Keratinocyte (primary cell): Measurements from ENCODE around the gene SHISA9. TPM values are rescaled to one million over a fixed set of nuclear protein-coding genes. Genes with fewer than 3 reads are reported as not detected.

ENCODE experiments used
- DNase-seq: peaks from one replicate; pipeline ENCODE4 v3.0.0-alpha.2; 2011; ENCODE audit warnings: low read depth, missing footprints, low spot score
- FAIRE-seq: peaks from 2 replicates; lab custom pipeline; 2011; peaks lifted over from hg19 to GRCh38; lab: Jason Lieb, UNC
- H2AFZ ChIP-seq: 2 replicates; pipeline ENCODE4 v1.6.0; 2012; ENCODE audit warnings: low read length, control low read depth, inconsistent platforms; ENCODE audit not compliant: control insufficient read depth
- H3K27ac ChIP-seq: 2 replicates; pipeline ENCODE4 v1.5.1; 2011; ENCODE audit warnings: low read length; ENCODE audit not compliant: control insufficient read depth, insufficient read depth
- H3K27me3 ChIP-seq: 3 replicates; pipeline ENCODE4 v1.6.0; 2011; ENCODE audit warnings: low read length; ENCODE audit not compliant: control insufficient read depth, insufficient read depth; ENCODE audit errors: extremely low read depth
- H3K36me3 ChIP-seq, 2 experiments: 2 replicates in 1 of 2; 3 replicates in 1 of 2; pipeline ENCODE4 v1.5.1; 2011; ENCODE audit warnings: low read length in 2 of 2, mild to moderate bottlenecking in 1 of 2; ENCODE audit not compliant: control insufficient read depth in 2 of 2, insufficient read depth in 2 of 2; ENCODE audit errors: extremely low read depth in 1 of 2
- H3K4me1 ChIP-seq: 3 replicates; pipeline ENCODE4 v1.5.1; 2011; ENCODE audit warnings: low read length; ENCODE audit not compliant: control insufficient read depth, insufficient read depth; ENCODE audit errors: extremely low read depth
- H3K4me2 ChIP-seq: 3 replicates; pipeline ENCODE4 v1.6.0; 2011; ENCODE audit warnings: low read depth, low read length; ENCODE audit not compliant: control insufficient read depth, insufficient read depth; ENCODE audit errors: extremely low read depth
- H3K4me3 ChIP-seq, 3 experiments: fragments of 200-600 bp in 1 of 3; sonication (generic) in 1 of 3; 2 replicates in 2 of 3; 3 replicates in 1 of 3; pipeline ENCODE4 v1.5.1; 2011 to 2016; ENCODE audit warnings: low read length in 3 of 3, mild to moderate bottlenecking in 3 of 3, control low read depth in 2 of 3, inconsistent platforms in 1 of 3, low read depth in 1 of 3, mixed read lengths in 1 of 3, mixed run types in 1 of 3, moderate library complexity in 1 of 3; ENCODE audit not compliant: control insufficient read depth in 2 of 3, insufficient read depth in 2 of 3; ENCODE audit errors: extremely low read depth in 1 of 3
- H3K79me2 ChIP-seq: 2 replicates; pipeline ENCODE4 v1.6.0; 2012; ENCODE audit warnings: low read length; ENCODE audit not compliant: control insufficient read depth, insufficient read depth
- H3K9ac ChIP-seq: 3 replicates; pipeline ENCODE4 v1.6.0; 2011; ENCODE audit warnings: low read length; ENCODE audit not compliant: control insufficient read depth, insufficient read depth; ENCODE audit errors: extremely low read depth
- H3K9me1 ChIP-seq: 3 replicates; pipeline ENCODE4 v1.6.0; 2011; ENCODE audit warnings: low read length; ENCODE audit not compliant: control insufficient read depth, insufficient read depth; ENCODE audit errors: extremely low read depth
- H3K9me3 ChIP-seq: 2 replicates; pipeline ENCODE4 v1.5.1; 2012; ENCODE audit warnings: low read depth, low read length; ENCODE audit not compliant: control insufficient read depth
- H4K20me1 ChIP-seq: 3 replicates; pipeline ENCODE4 v1.6.0; 2011; ENCODE audit warnings: low read length; ENCODE audit not compliant: control insufficient read depth, insufficient read depth; ENCODE audit errors: extremely low read depth
- CTCF ChIP-seq, 3 experiments: IDR thresholded peaks in 1 of 3; conservative IDR thresholded peaks in 1 of 3; optimal IDR thresholded peaks in 1 of 3; 2 replicates in 2 of 3; 3 replicates in 1 of 3; pipeline versions ENCODE3 to v1.5.1; 2011; ENCODE audit warnings: low read length in 3 of 3, mild to moderate bottlenecking in 3 of 3, moderate library complexity in 2 of 3, control low read depth in 1 of 3, inconsistent platforms in 1 of 3; ENCODE audit not compliant: insufficient read depth in 2 of 3; ENCODE audit errors: extremely low read depth in 1 of 3
- EZH2 ChIP-seq: IDR thresholded peaks from one replicate; pipeline ENCODE4 v1.6.1; 2012; ENCODE audit warnings: inconsistent platforms, mild to moderate bottlenecking, low read length, moderate library complexity
- dilution Hi-C: fragments of 300-500 bp; cut with MboI; formaldehyde crosslinking; loops from one replicate; pipeline ENCODE4 v1.7.0; 2020; ENCODE audit warnings: low sequenced_read_pairs; ENCODE audit not compliant: extremely low pct_ligation_motif_present
- polyA plus RNA-seq, 5 experiments: library from polyadenylated mRNA; depleted of rRNA in 3 of 5; stranded (reverse) in 3 of 5; stranded (forward) in 1 of 5; unstranded in 1 of 5; fragments of >200 nt; gene quantifications; 1 replicate in 1 of 5; 2 replicates in 3 of 5; 3 replicates in 1 of 5; pipeline versions ENCODE4 v1.2.1 to v1.2.3, GENCODE V29; 2011 to 2012; ENCODE audit warnings: missing spikeins in 2 of 5, low read depth in 1 of 5, low replicate concordance in 1 of 5

The SHISA9 gene
- polyA plus RNA-seq, 1 donor (not counting 4 experiments of a cell fraction or from before 2014, with no cell fraction given): 0.28 TPM

GRCh38 chr16:13148294-13148693 is 246.9 kb downstream of the SHISA9 start:
- Histone ChIP-seq H4K20me1 (no peaks in the 10 kb centered on the region), H3K4me3 (no peak overlapping the region), H3K9me1 (no peaks in the 10 kb centered on the region), H3K27me3 (no peaks in the 10 kb centered on the region), H3K36me3 (no peaks in the 10 kb centered on the region), H3K27ac (no peak overlapping the region), H3K79me2 (no peaks in the 10 kb centered on the region), H2AFZ (no peak overlapping the region), H3K9ac (no peak overlapping the region), H3K9me3 (no peaks in the 10 kb centered on the region), H3K4me1 (no peaks in the 10 kb centered on the region), H3K4me2 (no peak overlapping the region)
- DNase-seq (no peak), FAIRE-seq (no peak)
- dilution Hi-C loops: no loop called here
- no peak for TF ChIP-seq EZH2

GRCh38 chr16:13148836-13149235 is 247.4 kb downstream of the SHISA9 start:
- DNase-seq (no peak), FAIRE-seq (no peak)
- Histone ChIP-seq H4K20me1 (no peaks in the 10 kb centered on the region), H3K79me2 (no peaks in the 10 kb centered on the region), H3K36me3 (no peaks in the 10 kb centered on the region), H3K27ac (no peak overlapping the region), H3K4me1 (no peaks in the 10 kb centered on the region), H3K9me3 (no peaks in the 10 kb centered on the region), H3K4me2 (no peak overlapping the region), H3K4me3 (no peak overlapping the region), H3K27me3 (no peaks in the 10 kb centered on the region), H3K9ac (no peak overlapping the region), H2AFZ (no peak overlapping the region), H3K9me1 (no peaks in the 10 kb centered on the region)
- dilution Hi-C loops: no loop called here
- TF ChIP-seq EZH2 (no peak), CTCF (optimal IDR thresholded peaks at IDR 0.05 in 1 of 3, IDR thresholded peaks at IDR 0.05 in 1 of 3, conservative IDR thresholded peaks at IDR 0.05 in 1 of 3; ENCODE audit: extremely low read depth in 1 of 3, insufficient read depth in 2 of 3, low read length in 3 of 3) (no peak)
